HL-60 (cell line): ENCODE data around the gene SGCE.

ENCODE experiments used
- DNase-seq, 2 experiments: peaks; one replicate each; pipeline ENCODE4 v3.0.0-alpha.2; 2010 to 2020; ENCODE audit warnings: low read depth in 1 of 2, low spot score in 1 of 2
- H3K27ac ChIP-seq: fragments of 250-450 bp; sonication (Bioruptor Pico); replicated peaks from 2 replicates; pipeline ENCODE4 v1.5.1; 2020; ENCODE audit warnings: mild to moderate bottlenecking, moderate library complexity
- H3K27me3 ChIP-seq: fragments of 250-450 bp; sonication (Bioruptor Pico); 2 replicates; pipeline ENCODE4 v1.5.1; 2021; ENCODE audit warnings: mild to moderate bottlenecking, moderate library complexity; ENCODE audit not compliant: insufficient read depth, poor library complexity, severe bottlenecking
- H3K4me3 ChIP-seq: replicated peaks from 2 replicates; pipeline ENCODE4 v1.5.1; 2011; ENCODE audit warnings: mild to moderate bottlenecking, control low read depth, low read length; ENCODE audit not compliant: insufficient read depth
- CTCF ChIP-seq: IDR thresholded peaks from one replicate; pipeline ENCODE4 v1.5.1; 2011; ENCODE audit warnings: low read length, control low read depth, inconsistent platforms; ENCODE audit not compliant: insufficient read depth
- GABPA ChIP-seq: IDR thresholded peaks from 2 replicates; pipeline ENCODE4 v1.6.1; 2012; ENCODE audit warnings: low read depth
- POLR2AphosphoS5 ChIP-seq: IDR thresholded peaks from 2 replicates; pipeline ENCODE4 v1.6.1; 2012; ENCODE audit warnings: low read depth
- REST ChIP-seq: IDR thresholded peaks from 2 replicates; pipeline ENCODE4 v1.6.1; 2012; ENCODE audit warnings: low read depth; ENCODE audit not compliant: insufficient replicate concordance
- SPI1 ChIP-seq: IDR thresholded peaks from 2 replicates; pipeline ENCODE4 v1.6.1; 2012; ENCODE audit warnings: low read depth, mild to moderate bottlenecking, borderline replicate concordance

SGCE gene

GRCh38 chr7:94634502-94634901 lies 21.4 kb downstream of the SGCE start:
- peaks cover under 1% of the 10 kb centered on the region for H3K27me3 ChIP-seq
- H3K27ac ChIP-seq, result no peak overlapping the region
- no peak for TF ChIP-seq SPI1
- TF ChIP-seq GABPA, result no peak
- no peak for TF ChIP-seq CTCF
- TF ChIP-seq POLR2AphosphoS5, result no peak
- no peak for TF ChIP-seq REST
- no peak overlapping the region for H3K4me3 ChIP-seq
- no peak for DNase-seq

- no peak for DNase-seq
Measured at GRCh38 chr7:94633687-94634086, 22.2 kb downstream of the SGCE start.

GRCh38 chr7:94633014-94633341 lies 23.0 kb downstream of the SGCE start:
- H3K4me3 ChIP-seq, result no peak overlapping the region
- no peaks in the 10 kb centered on the region for H3K27me3 ChIP-seq
- DNase-seq, result no peak
- H3K27ac ChIP-seq, result no peak overlapping the region
- TF ChIP-seq GABPA (no peak), POLR2AphosphoS5 (no peak), SPI1 (no peak), CTCF (no peak), REST (no peak)

More at GRCh38 chr7:94633687-94634086, 22.2 kb downstream of the SGCE start:
- Histone ChIP-seq H3K4me3 (no peak overlapping the region), H3K27ac (no peak overlapping the region), H3K27me3 (no peaks in the 10 kb centered on the region)
- TF ChIP-seq REST (no peak), SPI1 (no peak), GABPA (no peak), POLR2AphosphoS5 (no peak), CTCF (no peak)
